GM12878 (cell line): ENCODE measurements around the gene HTR7.

Experiments
- ATF2 ChIP-seq: IDR thresholded peaks from 2 replicates; pipeline ENCODE4 v1.6.1; 2012; ENCODE audit warnings: low read length, inconsistent platforms
- EZH2 ChIP-seq: IDR thresholded peaks from 2 replicates; pipeline ENCODE4 v1.6.1; 2012; ENCODE audit warnings: low read depth, mild to moderate bottlenecking, control low read depth, inconsistent platforms, low read length, borderline replicate concordance; ENCODE audit not compliant: control insufficient read depth
- HCFC1 ChIP-seq: fragments of 150-350 bp; IDR thresholded peaks from 2 replicates; pipeline ENCODE4 v1.6.1; 2014; ENCODE audit warnings: low read length
- POLR2A ChIP-seq: IDR thresholded peaks from 2 replicates; pipeline ENCODE4 v1.6.1; 2011; ENCODE audit warnings: low read depth, mild to moderate bottlenecking, low read length
- SMC3 ChIP-seq: IDR thresholded peaks from 2 replicates; pipeline ENCODE4 v1.6.1; 2011; ENCODE audit warnings: low read length, improper control_type of control experiment, borderline replicate concordance

GRCh38 chr10:90777621-90778020, 80.2 kb downstream of the HTR7 start:
- TF ChIP-seq ATF2: no peak
- no peak for TF ChIP-seq SMC3
- no peak for TF ChIP-seq POLR2A
- TF ChIP-seq EZH2: no peak
- no peak for TF ChIP-seq HCFC1
